Stimulated activated CD4-positive, alpha-beta T cell treated with anti-CD3 and anti-CD28 coated beads, Interleukin-12 subunit alpha, Interleukin-12 subunit beta, amount 100 ng/mL, for 4 hours (primary cell): ENCODE data around the gene STOML2.

Source experiments
- DNase-seq: peaks from one replicate; pipeline ENCODE4 v3.0.0-alpha.2; 2020

Gene STOML2

DNA sequence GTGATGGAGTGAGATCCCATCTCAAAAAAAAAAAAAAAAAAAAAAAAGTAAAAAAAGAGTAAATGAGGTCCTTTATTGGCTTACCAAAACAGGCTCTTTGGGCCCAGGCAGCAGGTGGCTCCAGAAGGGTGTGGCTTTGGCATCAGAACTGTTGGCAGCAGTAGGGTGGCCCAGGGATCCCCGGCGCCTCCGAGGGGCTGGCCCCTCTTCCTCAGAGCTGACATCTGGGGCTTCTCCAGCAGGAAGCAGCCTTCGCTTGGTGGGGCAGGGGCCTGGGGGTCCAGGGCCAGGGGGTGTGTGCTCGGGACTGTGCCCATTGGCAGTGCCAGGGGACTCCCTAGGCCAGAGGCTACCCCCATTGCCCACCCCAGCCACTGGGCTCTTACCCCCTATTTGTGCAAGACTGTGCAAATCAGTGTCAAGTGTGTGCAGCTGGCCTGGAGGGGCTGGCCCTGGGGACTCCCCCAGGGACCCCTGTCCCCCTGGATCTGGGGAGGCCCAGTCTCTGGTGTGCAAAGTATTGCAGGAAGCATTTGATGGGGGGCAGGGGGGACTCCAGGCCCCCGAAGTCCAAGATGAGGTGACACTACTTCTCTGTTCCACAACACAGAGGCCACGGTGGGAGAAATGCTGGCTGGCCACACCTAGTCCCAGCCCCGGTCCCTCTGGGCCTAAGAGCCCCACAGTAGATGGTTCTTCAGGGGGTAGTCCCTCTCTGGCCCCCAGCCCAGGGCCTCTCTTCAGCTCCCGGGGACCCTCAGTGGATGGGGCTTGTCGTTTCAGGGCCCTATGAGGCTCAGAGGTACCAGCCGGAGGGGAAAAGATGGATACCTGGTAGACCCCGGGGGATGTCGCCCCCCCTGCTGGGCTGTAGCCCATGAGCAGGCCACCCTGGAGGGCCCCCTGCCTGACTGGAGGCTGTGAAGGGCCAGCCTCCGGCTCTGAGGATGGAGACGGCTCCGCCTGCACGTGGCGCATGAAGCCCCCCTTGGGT, 4.7 kb upstream of the STOML2 start:
- DNase-seq: no peak

DNA sequence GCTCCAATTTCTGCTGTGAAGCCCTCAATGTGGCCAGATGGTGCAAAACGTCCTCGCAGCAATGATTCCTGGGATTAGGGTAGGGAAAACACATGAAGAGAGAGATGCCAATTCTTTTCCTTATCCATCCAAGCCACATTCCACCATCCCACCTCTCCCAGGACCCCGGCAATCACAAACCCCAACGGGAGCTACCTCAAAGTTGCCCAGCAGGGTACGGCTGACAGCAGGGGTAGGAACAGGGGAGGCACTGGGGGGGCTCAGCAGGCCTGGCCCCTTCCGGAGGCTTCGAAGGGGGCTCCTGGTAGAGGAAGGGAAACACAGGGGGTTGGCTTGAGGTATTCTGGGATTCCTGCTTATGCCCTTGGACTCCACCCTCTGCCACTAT, 3.4 kb upstream of the STOML2 start:
- DNase-seq: no peak

- DNase-seq: no peak
Measured at GRCh38 chr9:35105571-35106342, 2.8 kb upstream of the STOML2 start.

GRCh38 chr9:35105126-35105525, 2.2 kb upstream of the STOML2 start:
- DNase-seq: no peak

GRCh38 chr9:35104586-35104985, 1.7 kb upstream of the STOML2 start:
- no peak for DNase-seq

DNA sequence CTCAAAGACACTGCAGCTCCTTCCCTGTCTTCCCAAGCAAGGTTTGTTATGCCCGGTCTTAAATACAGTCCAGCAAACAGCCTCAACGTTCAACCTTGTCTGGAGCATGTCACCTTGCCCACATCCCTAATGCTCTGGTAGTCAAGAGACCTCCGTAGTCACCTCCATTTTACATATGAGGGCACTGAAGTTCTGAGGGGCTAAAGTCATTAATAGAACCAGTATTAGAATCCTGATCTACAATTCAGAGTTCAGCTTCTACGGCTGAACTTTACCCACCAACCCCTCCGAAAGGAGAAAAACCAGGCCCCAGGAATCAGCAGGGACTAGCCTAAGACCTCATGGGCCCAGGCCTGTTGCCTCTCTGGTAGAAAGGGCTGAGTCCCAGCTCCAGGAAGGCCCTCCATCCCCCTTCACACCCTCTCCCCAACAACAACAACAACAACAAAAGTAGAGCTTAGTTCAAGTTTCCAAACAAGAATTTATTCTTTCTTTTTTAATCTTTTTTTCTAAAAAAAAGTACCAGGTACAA, 795 bp upstream of the STOML2 start:
- DNase-seq: no peak

- no peak for DNase-seq
Measured at GRCh38 chr9:35102465-35102768, 514 bp downstream of the STOML2 start.

- no peak for DNase-seq
Measured at GRCh38 chr9:35097573-35097972, 5.4 kb downstream of the STOML2 start.

GRCh38 chr9:35096035-35096849, 6.7 kb downstream of the STOML2 start, which contains the start of gene PIGO:
Gene PIGO, minus strand, starts transcription at chr9:35096591. Its CDS starts 1,026 bp downstream, at chr9:35095565.
- DNase-seq: peak; percentile 89

- no peak for DNase-seq
Measured at GRCh38 chr9:35091536-35091935, 11.4 kb downstream of the STOML2 start.

DNA sequence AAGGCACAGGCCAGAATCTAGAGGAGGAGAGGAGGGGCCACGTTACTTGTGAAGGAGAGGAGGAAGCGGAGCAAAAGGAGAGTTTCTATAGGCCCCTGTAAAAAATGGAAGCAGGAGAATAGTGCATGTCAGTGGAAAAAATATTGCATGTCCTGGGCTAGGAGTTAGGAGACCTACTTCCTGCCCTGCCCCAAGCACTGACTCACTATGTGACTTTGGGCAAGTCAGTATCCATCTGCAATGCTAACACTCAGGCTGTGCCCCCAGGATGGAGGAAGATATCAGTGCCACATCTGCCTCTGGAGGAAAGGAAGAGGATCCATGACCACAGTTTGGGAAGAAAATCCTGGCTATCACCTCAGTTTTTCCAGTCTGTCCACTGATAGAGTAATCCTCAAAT, 13.5 kb downstream of the STOML2 start:
- DNase-seq: no peak

DNA sequence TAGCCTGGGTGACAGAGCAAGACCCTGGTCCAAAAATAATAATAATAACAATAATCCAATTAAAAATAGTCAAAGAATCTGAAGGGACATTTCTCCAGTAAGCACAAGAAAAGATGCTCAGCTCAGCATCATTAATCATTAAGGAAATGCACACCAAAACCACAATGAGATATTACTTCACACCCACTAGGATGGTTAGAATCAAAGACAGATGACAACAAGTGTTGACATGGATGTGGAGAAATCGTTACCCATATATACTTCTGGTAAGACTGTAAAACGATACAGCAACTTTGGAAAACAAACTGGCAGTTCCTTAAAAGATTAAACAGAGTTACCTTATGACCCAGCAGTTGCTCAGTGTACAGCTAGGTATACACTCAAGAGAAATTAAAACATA, 17.9 kb downstream of the STOML2 start:
- DNase-seq: no peak

DNA sequence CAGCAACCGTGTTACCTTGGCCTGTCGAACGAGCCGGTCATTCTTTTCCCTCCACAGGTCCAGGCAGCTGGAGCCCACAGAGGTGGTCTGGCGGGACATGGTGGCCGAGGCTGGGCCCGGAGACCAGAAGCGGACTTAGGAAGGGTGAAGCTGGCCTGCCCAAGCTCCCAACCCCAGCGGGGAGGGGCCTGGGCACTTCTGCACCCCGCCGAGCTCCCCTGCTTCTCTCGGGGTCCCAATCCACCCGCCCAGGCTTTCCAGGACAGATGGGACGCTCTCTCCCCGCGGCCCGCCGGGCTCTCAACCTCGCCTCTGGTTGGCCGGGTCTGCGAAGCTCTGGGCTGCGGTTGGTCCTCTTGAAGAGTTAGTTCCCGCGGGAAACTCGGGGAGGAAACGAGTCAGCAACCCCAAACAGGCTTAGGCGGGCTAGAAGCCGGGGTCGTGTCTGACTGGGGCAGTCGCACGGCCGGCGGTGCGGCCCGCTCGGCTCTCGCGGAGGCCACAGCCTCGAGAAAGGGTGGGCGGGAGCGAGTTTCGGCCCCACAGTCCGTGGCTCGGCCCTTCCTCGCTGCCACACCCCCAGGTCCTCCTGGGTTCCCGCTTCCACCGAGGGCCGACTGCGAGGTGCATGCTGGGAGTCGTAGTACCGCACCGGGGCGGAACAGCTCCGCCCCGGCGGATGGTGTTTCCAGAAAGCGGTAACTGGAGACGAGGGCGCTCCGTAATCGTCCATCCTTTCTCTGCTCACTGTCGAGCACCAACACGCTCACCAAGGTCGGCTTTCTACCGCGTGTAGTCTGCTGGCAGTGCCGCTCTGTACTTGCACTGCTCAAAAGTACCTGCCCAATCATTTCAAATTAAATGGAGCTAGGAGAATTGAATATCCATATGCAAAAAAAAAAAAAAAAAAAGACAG, 23.2 kb downstream of the STOML2 start, which contains the start of gene FANCG:
TSS of gene FANCG (minus strand) at position 517 of the 916 bp plus-strand sequence. CDS start at position 99, 418 bp downstream.
- DNase-seq: peak; percentile 78

DNA sequence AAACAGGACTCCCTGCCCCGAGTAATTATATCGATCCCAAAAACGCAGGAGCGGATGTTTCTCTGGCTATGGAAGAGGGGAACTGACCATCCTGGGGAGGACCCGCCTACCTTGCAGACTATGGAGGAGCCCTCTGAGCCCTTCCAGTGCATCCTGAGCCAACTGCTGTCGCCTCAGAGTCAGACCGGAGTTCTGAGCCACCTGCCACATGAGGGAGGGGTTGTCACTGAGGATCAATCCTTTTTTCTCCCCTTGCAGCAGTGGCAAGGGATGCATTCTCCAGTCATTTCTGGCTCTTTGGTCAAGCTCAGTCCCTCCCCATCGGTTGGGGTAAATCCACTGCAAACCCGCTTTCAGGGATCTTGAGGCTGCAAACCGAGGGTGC, 23.9 kb downstream of the STOML2 start:
- DNase-seq: no peak

DNA sequence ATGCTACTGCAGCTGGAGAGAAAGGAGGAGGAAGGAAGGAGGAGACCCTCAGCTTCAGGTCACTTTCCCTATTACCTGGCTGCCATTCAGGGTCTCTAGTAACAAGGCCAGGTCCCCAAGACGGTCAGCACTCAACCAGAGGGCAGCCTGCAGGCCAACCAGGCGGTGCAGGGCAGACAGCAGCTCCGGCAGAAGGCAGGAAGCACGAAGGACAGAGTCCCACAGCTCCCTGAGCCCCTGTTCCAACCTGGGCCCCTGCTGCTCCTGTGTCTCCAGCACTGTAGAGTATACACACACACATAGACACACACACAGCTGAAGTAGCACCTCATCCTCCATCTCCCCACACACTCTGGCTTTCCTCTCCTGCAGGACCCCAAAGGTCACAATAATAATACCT, 24.9 kb downstream of the STOML2 start:
- no peak for DNase-seq

- DNase-seq: no peak
Measured at GRCh38 chr9:35076848-35077247, 26.1 kb downstream of the STOML2 start.

GRCh38 chr9:35075358-35075757, 27.6 kb downstream of the STOML2 start:
- DNase-seq: no peak

- DNase-seq: no peak
Measured at GRCh38 chr9:35074791-35075190, 28.1 kb downstream of the STOML2 start.

- DNase-seq: no peak
Measured at GRCh38 chr9:35074141-35074540, 28.8 kb downstream of the STOML2 start.

DNA sequence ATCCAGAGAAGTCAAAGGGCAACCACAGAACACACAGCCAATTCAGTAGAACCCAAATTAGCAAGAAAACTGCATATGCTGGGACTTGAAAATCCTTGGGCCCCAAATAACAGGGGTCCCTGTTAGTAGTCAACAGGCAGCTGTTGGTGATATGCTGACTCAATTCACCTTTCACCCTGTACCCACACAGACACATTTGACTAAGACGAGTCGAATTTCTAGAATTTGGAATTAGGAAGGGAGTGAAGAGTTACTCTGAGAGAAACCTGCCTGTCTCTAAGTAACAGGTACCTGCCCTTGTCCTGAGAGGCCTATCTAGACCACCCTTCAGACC, 29.7 kb downstream of the STOML2 start:
- DNase-seq: no peak

GRCh38 chr9:35072461-35073278, 30.3 kb downstream of the STOML2 start, which contains the start of gene VCP:
Gene VCP, minus strand, starts transcription at chr9:35072625. Its CDS starts 272 bp downstream, at chr9:35072353.
- DNase-seq: peak; percentile 92
